ENCODE results near the gene TGFBR3.
"Not testable (repeated sequence)": the region's sequence is repeated elsewhere in the genome, so short reads cannot be mapped to it uniquely, and the experiment has no call there.

The TGFBR3 gene

GRCh38 chr1:91883470-91883869 is 2.5 kb downstream of the TGFBR3 start:
- no peak for DNase-seq (ENCODE audit: low read depth)

GRCh38 chr1:91881280-91881679 is 4.7 kb downstream of the TGFBR3 start:
- DNase-seq (ENCODE audit: low read depth) = no peak

DNA sequence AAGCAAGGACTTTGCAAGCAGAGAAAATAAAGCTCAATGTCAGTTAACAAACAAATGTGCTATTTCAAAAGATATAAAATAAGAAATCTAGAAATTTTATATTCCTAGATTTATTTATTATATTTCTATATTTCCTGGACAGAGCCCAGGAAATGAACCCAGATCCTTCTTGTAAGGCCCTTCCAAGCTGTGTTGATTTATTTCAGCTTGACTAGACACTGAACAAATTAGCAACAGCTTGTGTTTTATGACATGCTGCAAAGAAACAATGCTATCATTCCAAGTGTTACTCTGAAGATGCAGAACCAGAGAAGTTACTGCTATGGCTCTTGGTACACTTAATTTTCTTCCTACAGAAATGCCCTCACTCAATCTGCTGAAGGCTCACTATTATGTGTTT is 6.2 kb downstream of the TGFBR3 start:
- DNase-seq (ENCODE audit: low read depth) = no peak

GRCh38 chr1:91877574-91878208 is 8.3 kb downstream of the TGFBR3 start:
- no peak for DNase-seq (ENCODE audit: low read depth)

DNA sequence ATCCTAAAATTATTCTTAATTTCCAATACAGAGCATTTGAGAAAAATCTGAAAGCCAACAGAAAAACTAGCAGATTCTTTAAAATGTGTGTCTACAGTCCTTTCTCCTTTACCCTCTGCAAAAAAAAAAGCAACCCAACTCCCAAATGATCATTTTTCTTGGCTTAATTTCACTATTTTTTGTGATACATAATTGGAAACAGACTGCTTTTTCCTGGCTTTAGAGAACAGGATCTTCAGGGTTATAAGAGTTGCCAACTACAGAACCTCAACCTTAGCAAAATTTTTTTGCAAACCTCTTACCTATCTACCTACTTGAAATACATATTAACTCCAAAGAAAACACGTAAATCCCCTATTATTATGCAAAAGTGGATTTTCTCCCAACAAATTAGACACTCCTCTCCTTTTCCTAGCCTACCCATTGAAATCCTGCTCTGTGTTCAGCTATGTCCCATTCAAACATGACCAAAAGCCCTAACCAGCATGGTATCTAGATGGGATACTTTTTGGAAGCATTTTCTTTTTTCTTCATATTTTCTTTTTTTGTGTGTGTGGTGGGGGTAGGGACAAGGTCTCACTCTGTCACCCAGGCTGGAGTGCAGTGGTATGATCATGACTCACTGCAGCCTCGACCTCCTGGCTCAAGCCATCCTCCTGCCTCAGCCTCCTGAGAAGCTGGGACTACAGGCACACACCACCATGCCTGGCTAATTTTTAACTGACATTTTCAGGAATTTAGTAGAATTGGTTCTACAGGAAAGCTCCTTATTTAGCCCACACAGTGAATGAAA is 9.0 kb downstream of the TGFBR3 start:
- DNase-seq (ENCODE audit: low read depth) = no peak

- no peak for DNase-seq (ENCODE audit: low read depth)
These were observed 9.9 kb downstream of the TGFBR3 start for GRCh38 chr1:91876040-91876470.

GRCh38 chr1:91874167-91874566 is 11.8 kb downstream of the TGFBR3 start:
- DNase-seq (ENCODE audit: low read depth) = no peak

GRCh38 chr1:91872559-91873081 is 13.3 kb downstream of the TGFBR3 start:
- no peak for DNase-seq (ENCODE audit: low read depth)

- DNase-seq (ENCODE audit: low read depth) = no peak
These were observed 14.0 kb downstream of the TGFBR3 start for GRCh38 chr1:91872000-91872399.

DNA sequence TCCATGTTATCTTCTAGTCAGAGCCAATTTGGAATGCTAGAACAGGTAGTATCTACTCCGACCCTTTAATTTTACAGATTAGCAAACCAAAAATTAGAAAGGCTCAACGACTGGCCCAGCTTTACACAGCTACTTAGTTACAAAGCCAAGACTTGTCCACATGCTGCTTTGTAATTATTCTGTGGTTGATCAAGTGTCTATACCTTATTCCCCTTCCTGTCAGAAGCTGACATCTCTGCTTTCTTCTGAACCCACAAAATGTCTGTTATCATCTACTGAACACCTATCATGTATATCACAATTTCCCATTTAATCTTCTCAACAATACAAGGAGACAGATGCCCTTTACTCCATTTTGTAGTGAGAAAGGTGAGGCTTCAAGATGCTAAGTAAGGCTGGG is 15.6 kb downstream of the TGFBR3 start:
- no peak for DNase-seq (ENCODE audit: low read depth)

GRCh38 chr1:91866425-91866824 is 19.5 kb downstream of the TGFBR3 start:
- DNase-seq (ENCODE audit: low read depth) = no peak

DNA sequence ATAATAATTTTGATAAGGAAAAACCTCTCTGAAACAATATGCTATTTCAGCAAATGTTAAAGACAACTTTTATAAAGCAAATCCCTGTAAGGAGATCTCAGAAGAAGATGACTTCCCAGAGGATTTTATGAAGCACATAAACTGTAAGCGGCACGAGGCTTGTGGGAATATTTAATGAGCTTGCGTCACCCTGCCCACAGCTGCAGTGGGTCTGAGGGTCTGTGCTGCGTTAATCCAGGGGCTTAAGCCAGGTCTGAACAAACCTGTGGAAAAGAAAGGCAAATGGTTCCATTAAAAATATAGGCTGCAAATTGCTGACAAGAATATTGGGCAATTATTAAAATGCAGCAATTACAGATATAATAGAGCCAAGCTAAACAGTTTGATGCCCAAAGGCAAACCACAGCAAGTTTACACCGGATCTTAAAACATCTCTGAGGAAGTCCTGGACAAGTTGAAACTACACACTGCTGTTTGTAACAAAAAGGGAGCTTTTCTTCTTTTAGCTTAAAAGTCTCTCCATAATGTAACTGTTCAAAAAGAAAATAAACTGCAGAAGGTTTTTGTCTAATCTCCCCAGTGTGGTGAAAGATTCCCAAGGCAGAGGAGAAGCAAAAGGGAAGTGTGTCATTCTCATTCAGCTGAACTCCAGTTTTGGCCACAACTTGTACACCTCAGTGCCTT is 21.8 kb downstream of the TGFBR3 start:
- DNase-seq (ENCODE audit: low read depth) = no peak

DNA sequence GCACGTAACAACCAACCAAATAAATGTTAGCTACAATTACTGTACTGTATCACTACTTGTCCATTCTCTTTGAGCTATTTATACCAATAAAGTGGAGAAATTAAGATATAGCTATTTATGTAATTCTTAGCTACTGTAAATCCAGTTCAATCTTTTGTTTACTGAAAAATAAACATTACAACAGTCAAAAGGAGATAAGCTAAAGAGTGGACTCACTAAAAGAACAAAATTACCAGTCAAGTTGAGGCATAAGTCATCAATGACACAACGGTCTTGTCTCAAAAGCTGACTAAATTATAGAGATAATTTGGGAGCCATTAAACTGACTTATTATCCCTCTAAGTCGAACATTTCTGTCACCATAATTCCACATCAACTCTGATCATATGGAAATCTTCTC is 22.5 kb downstream of the TGFBR3 start:
- no peak for DNase-seq (ENCODE audit: low read depth)

DNA sequence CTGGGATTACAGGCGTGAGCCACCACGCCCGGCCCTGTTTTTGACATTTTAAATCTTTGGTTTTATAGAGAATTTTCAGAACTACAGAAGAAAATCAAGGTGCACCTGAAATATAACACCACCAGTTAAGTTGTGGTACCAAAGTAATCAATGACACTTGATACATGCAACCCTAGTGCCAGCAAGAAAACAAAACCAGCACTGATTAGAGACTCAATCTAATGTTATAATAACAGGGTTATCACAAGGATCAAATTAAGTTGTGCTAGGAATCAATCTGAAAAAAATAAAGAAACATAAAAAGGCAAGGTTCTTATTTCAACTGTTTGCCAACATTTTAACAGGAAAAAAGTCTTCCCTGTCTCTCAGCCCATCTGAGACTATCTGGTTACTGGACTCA is 23.8 kb downstream of the TGFBR3 start:
- DNase-seq (ENCODE audit: low read depth) = no peak

- no peak for DNase-seq (ENCODE audit: low read depth)
These were observed 28.3 kb downstream of the TGFBR3 start for GRCh38 chr1:91857557-91858239.

DNA sequence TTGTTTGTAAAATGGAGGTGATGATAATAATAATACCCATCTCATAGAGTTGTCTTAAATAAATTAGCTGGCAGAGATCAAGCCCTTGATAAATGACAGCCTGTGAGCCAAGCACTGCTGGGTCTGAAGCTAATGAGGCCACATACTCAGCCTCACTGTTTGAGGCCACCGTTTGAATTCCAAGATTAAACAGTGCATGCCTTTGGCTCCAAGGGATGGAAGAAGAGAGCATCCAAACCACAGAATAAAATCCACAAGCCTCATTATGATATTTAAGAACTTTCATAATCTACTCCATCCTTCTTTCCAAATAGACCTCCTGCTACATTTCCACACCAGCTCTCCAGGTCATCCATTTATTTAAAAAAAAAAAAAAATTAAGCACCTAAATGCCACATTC is 29.0 kb downstream of the TGFBR3 start:
- no peak for DNase-seq (ENCODE audit: low read depth)

DNA sequence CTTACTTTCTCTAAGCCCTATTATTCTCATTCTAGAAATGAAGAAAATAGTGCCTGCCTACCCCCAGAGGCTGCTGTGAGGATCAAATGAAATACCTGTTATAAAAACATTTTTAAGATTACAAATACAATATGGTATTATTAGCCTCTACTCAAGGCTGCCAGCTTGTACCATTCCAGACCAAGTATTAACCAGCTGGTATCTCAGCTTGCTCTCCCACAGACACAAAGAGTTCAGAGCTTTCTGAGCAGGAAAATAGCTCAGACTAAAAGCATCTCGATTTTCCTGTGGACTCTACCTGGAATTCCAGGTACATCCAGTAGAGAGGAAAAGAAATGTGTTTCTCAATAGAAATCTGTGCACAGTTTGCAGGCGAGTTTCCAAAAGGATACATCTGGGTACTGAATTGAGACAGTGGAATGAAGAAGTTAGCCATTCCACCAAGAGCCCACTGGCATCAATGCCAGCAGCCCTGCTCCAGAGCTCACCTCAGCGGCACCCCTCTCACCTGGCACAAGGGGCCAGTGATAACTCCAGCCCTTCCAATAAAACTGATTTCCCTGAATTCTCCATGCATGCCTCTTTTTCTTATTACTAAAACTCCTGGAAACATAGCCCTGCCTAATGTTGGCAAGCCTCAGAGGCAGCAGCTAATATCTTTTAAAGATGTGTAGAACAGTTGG is 31.0 kb downstream of the TGFBR3 start:
- no peak for DNase-seq (ENCODE audit: low read depth)

- no peak for DNase-seq (ENCODE audit: low read depth)
These were observed 32.6 kb downstream of the TGFBR3 start for GRCh38 chr1:91853397-91853796.

DNA sequence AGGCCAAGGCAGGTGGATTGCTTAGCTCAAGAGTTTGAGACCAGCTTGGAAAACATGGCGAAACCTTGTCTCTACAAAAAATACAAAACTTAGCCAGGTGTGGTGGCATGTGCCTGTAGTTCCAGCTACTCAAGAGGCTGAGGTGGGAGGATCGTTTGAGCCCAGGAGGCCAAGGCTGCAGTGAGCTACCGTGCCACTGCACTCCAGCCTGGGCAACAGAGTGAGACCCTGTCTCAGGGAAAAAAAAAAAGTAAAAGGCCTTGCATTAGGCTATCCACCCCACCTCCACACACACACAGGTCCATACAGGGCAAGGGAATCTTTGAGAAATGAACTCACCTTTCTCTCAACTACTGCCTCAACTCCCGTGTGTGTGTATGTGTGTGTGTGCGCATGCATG is 33.9 kb downstream of the TGFBR3 start:
- not testable (repeated sequence) for DNase-seq (ENCODE audit: low read depth)

DNA sequence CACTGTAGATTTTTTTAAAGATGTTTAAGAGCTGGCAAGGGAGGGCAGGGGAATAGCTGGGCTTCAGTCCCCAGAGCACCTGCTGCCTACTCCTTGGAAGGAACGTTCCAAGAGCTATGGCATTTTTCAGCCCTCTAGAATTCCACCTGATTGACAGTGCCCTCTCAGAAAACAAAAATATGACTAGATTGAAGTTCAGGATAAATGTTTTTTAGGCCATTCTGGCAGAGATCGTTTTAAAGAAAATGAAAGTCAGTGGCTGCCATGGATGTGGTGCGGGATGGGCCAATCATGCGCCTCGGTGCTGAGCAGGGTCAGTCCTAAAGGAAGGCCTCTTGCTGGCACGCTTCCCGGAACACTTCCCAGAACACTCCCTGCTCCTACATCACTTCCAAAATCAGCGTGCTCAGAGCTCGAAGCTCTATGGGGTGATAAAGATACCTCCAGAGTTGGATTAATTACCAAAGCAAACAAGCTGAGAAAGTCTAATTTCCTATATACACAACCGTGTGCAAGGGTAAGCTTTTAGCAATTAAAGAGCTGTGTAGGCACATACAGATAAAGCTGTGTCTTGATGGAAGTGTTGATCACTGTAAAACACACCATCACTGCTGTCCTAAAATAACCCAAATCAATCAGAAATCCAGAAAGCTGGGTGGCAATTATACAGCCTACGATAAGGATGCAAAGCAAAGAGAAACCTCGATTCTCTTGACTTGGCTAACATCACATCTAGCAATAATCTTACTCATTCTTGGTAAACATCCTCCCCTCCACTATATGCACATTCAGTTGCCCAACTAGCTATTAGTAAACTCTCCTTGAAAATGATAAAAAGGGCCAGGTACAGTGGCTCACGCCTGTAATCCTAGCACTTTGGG is 34.6 kb downstream of the TGFBR3 start:
- DNase-seq (ENCODE audit: low read depth) = no peak

DNA sequence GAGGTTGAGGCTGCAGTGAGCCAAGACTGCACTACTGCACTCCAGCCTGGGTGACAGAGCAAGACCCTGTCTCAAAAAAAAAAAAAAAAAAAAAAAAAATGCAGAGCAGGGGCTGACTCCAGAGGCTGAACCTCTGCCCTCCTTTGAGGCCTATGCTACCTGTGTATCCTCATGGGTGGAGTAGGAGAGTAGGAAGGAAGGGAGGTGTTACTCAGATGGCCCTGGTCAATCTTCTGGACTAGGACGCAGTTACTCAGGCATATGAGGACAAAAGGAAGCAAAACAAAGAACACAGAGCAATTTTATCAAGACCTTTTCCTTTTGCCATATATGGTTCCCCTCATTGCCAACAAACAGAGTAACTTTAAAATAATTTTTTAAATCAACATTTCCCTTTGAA is 35.2 kb downstream of the TGFBR3 start:
- no peak for DNase-seq (ENCODE audit: low read depth)
